Dermis blood vessel endothelial cell (primary cell): ENCODE data around the gene SMG5. TPM values are rescaled to one million over a fixed set of nuclear protein-coding genes. Genes with fewer than 3 reads are reported as not detected.

Experiments used
- DNase-seq: peaks from one replicate; pipeline ENCODE4 v3.0.0; 2010
- total RNA-seq: library from RNA; depleted of rRNA; stranded (reverse); fragments of >200 nt; gene quantifications from 2 replicates; pipeline ENCODE4 v1.2.3, GENCODE V29; 2014

SMG5 gene
- total RNA-seq, 1 donor from 2014 or later = 74.2 TPM

GRCh38 chr1:156245451-156246232 is 37.0 kb downstream of the SMG5 start:
- DNase-seq = peak; percentile 47

DNA sequence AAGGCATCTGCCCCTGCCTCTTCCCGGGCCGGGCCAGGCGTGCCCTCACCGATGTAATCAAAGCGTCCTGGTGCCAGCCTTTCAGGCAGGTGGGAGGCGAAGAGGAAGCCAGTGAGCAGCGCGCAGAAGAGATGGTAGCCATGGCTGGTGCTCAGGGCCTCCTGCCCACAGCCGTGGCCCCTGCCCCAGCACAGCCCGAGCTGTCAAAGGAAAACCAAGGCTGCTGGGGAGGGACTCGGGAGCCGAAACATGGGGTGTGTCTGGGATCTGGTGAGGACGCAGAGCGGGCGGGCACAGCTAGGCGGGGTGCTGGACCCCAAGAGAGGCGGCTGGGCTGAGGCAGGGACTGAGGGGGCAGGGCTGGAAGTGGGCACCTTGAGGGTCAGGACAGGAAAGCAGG is 37.9 kb downstream of the SMG5 start:
- no peak for DNase-seq

DNA sequence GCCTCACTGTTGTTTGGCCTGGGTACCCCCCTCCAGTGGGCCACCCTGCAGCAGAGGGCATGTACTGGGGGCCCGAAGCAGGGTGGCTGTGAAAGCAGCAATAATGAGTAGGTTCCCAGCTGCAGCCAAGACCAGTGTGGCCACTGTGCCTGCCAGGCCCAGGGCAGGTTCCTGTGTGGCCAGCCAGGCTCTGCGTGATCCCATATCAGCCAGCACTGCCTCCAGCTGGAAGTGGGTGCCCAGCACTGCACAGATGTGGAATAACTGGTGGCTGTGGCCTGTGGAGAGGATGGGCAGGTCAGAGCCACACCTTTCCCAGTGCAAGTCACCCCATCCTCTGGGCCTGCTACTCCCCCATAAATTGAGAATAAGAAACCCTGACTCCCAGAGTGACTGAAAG is 38.5 kb downstream of the SMG5 start:
- DNase-seq = no peak

DNA sequence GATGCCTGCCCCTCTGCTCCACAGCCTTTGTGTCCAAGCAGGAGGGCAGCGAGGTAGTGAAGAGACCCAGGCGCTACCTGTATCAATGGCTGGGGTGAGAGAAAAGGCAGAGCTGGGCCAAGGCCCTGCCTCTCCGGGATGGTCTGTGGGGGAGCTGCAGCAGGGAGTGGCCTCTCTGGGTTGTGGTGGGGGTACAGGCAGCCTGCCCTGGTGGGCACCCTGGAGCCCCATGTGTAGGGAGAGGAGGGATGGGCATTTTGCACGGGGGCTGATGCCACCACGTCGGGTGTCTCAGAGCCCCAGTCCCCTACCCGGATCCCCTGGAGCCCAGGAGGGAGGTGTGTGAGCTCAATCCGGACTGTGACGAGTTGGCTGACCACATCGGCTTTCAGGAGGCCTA is 39.9 kb downstream of the SMG5 start:
- no peak for DNase-seq

DNA sequence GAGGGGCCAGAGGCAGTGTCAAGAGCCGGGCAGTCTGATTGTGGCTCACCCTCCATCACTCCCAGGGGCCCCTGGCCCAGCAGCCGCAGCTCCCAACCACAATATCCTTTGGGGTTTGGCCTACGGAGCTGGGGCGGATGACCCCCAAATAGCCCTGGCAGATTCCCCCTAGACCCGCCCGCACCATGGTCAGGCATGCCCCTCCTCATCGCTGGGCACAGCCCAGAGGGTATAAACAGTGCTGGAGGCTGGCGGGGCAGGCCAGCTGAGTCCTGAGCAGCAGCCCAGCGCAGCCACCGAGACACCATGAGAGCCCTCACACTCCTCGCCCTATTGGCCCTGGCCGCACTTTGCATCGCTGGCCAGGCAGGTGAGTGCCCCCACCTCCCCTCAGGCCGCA is 40.7 kb downstream of the SMG5 start, which contains the start of gene BGLAP:
Gene BGLAP (plus strand): TSS at position 259 of the 400 bp plus-strand sequence. CDS start 48 bp downstream, at position 307.
- no peak for DNase-seq

GRCh38 chr1:156241311-156241811 is 41.3 kb downstream of the SMG5 start:
- peak; percentile 31 for DNase-seq

GRCh38 chr1:156238248-156238647 is 44.4 kb downstream of the SMG5 start:
- DNase-seq = no peak

GRCh38 chr1:156236164-156236563 is 46.5 kb downstream of the SMG5 start:
- no peak for DNase-seq

DNA sequence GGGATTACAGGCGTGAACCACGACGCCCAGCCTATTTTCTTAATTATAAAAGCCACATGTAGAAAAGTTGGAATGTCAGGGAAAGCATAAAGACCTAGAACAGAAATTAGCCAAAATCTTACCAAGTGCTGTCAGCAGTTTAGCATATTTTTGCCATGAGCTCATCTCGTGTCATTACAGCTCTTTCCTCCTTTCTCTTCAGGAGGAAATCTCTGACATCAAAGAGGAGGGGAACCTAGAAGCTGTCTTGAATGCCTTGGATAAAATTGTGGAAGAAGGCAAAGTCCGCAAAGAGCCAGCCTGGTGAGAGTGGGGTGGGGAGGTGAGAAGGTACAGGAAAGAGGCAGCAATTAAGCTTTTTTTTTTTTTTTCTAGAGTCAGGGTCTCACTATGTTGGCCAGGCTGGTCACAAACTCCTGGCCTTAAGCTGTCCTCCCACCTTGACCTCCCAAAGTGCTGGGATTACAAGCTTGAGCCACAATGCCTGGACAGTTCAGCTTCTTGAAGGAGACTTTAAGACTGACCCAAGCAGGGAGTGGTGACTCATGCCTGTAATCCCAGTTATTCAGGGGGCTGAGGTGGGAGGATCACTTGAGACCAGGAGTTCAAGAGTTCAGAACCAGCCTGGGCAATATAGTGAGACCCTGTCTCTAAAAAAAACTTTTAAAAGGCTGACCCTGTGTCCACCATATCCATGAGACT is 49.0 kb downstream of the SMG5 start:
- DNase-seq = peak; percentile 75

- no peak for DNase-seq
Observed at GRCh38 chr1:156232201-156232894, 50.3 kb downstream of the SMG5 start.

DNA sequence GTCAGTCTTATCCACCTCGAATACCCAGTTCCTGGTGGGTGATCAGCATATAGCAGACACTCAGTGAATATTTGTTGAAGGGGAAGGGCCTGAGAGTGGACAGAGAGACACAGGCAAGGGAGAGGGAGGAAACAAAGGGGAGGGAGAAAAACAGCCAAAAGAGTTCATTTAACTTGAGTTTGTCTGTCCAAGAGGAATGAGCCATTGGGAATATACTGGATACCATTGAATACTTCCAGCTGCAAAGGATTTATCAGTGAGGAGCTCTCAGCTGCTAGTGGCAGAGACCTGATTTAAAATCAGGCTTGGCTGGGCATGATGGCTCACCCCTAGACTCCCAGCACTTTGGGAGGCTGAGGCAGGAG is 52.2 kb downstream of the SMG5 start:
- DNase-seq = no peak

DNA sequence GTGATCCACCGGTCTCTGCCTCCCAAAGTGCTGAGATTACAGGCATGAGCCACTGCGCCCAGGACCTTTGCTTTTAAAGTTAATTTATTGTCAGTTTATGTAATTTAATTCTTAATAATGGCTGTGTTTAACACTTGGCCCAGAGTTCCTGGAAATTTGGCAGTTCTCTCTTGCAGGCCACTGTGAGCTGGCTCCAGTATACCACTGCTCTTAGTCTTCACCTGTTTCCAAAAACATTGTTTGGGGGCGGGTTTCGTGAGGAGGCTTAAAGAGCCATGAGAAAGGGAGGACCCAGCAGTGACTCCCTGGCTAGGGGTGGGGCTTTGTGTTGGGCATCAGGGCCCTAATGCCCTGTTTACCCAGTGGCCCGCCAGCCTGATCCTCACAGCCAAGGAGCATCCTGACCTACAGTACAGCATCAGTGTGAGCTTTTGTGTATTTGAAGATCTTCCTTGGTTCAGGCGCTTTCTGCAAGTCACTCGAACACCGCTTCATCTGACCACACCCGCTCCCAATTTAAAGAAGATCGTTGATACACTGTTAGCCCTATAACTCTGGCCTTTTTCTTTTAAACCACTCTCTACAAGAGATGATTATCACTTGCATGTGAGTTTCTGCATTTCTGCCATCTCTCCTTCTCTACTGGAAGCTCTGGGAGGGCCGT is 52.7 kb downstream of the SMG5 start:
- no peak for DNase-seq

- no peak for DNase-seq
Observed at GRCh38 chr1:156228501-156228900, 54.1 kb downstream of the SMG5 start.

GRCh38 chr1:156226782-156227181 is 55.8 kb downstream of the SMG5 start:
- no peak for DNase-seq

DNA sequence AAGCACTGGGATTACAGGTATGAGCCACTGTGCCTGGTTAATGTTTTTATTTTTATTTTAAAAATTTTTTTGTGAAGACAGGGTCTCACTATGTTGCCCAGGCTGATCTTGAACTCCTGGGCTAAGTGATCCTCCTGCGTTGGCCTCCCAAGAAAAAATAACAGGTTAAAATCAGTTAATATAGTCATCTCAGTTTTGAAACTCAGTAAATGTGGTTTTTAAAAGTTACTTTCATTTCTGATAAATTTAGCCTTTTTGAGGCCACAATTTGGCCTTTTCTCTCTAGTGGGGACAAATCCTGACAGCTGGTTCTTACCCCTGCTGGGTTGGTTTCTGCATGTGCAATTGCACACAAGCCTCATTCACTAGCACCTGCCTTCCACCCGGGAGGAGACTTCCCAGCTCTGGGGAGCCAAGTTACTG is 56.5 kb downstream of the SMG5 start:
- DNase-seq = no peak

GRCh38 chr1:156225677-156226014 is 57.0 kb downstream of the SMG5 start:
- no peak for DNase-seq

DNA sequence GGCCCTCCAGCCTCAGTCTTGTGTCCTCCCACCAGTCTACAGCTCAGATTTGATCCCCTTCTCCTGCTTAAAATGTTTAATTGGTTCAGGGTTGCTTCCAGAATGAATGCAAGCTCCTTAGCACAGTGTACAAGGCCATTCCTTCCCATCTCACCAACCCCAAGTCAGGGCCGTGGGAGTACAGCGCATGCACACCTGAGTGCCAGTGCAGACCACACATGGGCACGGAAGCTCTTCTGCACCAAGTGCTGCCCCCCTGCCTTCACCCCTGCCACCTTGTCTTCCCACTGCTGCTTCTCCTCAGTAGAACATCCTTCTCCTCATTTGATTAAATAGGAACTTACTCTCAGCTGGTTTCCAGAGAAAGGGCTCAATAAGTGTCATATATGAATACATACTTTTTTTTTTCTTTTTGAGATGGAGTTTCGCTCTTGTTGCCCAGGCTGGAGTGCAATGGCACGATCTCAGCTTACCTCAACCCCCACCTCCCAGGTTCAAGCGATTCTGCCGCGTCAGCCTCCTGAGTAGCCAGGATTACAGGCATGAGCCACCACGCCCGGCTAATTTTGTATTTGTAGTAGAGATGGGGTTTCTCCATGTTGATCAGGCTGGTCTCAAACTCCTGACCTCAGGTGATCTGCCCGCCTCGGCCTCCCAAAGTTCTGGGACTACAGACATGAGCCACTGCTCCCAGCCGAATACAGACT is 60.5 kb downstream of the SMG5 start:
- no peak for DNase-seq

GRCh38 chr1:156220226-156220625 is 62.4 kb downstream of the SMG5 start:
- DNase-seq = no peak

- DNase-seq = peak; percentile 68
Observed at GRCh38 chr1:156217871-156218270, 64.8 kb downstream of the SMG5 start.

DNA sequence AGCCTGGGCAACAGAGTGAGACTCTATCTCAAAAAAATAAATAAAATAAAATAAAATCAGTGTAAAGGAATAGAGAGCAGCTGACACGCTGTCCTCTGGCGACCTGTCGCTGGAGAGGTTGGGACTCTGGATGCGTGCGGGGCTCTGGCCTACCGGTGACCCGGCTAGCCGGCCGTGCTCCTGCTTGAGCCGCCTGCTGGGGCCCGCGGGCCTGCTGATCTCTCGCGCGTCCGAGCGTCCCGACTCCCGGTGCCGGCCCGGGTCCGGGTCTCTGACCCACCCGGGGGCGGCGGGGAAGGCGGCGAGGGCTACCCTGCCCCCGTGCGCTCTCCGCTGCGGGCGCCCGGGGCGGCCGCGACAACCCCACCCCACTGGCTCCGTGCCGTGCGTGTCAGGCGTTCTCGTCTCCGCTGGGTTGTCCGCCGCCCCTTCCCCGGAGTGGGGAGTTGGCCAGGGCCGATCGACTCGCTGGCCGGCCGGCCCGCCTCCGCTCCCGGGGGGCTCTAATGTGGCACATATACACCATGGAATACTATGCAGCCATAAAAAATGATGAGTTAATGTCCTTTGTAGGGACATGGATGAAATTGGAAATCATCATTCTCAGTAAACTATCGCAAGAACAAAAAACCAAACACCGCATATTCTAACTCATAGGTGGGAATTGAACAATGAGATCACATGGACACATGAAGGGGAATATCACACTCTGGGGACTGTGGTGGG is 66.1 kb downstream of the SMG5 start:
- DNase-seq = peak; percentile 17

GRCh38 chr1:156214024-156214748 is 68.4 kb downstream of the SMG5 start:
- DNase-seq = no peak
